ENCODE measurements around the gene DCST1. TPM values are rescaled to one million over a fixed set of nuclear protein-coding genes. Genes with fewer than 3 reads are reported as not detected.

DCST1 gene
- polyA plus RNA-seq, 4 donors: 0.14 to 0.44 (median 0.35) TPM

DNA sequence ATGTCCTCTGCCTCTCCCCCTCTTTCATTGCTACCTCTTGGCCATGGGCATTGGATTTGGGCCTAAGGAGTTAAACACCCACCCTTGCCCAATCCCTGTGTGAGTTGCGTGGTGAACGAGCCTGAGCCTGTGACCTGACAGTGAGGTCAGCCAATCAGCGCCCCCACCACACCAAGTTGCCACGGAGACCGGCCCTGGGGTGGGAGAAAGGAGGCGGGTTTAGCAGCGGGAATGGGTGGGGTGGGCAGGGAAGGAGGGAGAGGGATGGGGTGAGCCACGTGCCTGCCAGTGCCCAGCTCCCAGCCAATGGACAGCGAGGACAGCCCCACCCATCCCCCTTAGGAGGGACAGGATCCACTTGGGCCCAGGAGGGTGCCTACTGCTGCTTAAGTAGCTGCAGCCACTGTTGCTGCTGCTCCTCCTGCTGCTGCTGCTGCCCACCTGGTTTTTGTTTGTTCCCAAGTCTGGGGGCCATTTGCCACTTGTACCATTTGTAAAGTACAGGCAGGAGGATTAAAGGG is 21.5 kb upstream of the DCST1 start:
- DNase-seq (ENCODE audit: low read depth in 4 of 4, low spot score in 2 of 4): no peak

DNA sequence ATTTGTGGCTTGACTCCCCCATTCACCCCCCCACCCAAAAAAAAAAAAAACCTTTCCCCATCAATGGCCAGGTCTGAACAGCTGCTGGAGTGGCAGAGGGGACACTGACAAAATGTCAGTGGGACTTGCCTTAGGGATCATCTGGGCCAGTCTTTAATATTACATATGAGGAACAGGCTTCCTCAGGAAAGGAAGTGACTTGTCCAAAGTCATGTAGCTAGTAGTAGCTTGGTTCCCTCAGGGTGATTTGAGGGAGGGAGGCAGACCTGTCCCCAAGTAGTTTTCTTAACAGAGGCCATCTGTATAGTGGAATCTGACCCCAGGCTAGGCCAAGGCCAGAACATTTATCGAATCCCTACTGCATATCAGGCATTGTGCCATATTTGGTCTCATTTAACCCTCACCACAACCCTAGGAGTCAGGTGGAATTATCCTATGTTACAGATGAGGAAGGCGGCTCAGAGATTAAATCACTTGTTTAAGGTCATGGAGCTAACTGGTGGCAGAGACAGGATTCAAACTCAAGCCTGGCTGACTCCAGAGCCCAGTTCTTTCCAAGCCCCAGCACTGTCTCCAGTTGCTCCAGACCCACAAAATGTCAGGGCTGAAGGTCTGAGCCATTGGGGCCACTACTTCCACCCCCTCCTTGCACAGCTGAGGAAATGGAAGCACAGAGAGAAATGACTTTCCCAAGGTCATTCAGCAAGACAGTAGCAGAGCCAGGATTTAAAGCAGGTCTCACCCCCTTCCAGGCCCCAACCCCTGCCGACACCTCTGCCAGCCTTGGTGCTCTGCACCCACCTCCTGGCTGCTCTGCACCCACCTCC is 20.6 kb upstream of the DCST1 start:
- no peak for DNase-seq (ENCODE audit: low read depth in 4 of 4, low spot score in 2 of 4)

DNA sequence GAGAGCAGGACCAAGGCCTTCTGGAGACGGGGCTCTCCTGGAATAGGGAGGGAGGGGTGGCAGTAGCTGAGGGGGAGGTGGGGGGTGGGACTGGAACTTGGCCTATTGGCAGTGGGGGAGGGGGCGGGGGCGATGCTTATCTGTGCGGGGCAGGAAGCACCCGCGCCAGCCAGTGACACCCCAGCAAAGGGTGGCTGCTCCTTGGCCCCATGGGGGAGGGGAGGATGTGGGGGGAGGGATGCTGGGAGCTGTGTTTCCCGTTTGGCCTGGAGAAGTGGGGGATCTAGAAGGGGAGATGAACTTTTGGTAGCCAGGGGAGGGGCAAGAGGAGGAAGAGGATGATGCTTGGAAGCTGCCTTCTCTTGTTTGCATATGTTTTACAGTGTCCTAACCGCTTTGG is 20.0 kb upstream of the DCST1 start:
- no peak for DNase-seq (ENCODE audit: low read depth in 4 of 4, low spot score in 2 of 4)

DNA sequence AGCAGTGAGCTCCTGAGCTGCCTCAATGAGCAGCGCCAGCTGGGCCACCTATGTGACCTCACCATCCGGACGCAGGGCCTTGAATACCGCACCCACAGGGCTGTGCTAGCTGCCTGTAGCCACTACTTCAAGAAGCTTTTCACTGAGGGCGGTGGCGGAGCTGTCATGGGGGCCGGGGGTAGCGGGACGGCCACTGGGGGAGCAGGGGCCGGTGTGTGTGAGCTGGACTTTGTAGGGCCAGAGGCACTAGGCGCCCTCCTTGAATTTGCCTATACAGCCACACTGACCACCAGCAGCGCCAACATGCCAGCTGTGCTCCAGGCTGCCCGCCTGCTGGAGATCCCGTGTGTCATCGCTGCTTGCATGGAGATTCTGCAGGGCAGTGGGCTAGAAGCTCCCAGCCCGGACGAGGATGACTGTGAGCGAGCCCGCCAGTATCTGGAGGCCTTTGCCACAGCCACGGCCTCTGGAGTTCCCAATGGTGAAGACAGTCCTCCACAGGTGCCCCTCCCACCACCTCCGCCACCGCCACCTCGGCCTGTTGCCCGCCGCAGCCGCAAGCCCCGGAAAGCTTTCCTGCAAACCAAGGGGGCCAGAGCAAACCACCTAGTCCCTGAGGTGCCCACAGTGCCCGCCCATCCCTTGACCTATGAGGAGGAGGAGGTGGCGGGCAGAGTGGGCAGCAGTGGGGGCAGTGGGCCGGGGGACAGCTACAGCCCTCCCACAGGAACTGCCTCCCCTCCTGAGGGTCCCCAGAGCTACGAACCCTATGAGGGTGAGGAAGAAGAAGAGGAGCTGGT is 18.7 kb upstream of the DCST1 start:
- no peak for DNase-seq (ENCODE audit: low read depth in 4 of 4, low spot score in 2 of 4)

DNA sequence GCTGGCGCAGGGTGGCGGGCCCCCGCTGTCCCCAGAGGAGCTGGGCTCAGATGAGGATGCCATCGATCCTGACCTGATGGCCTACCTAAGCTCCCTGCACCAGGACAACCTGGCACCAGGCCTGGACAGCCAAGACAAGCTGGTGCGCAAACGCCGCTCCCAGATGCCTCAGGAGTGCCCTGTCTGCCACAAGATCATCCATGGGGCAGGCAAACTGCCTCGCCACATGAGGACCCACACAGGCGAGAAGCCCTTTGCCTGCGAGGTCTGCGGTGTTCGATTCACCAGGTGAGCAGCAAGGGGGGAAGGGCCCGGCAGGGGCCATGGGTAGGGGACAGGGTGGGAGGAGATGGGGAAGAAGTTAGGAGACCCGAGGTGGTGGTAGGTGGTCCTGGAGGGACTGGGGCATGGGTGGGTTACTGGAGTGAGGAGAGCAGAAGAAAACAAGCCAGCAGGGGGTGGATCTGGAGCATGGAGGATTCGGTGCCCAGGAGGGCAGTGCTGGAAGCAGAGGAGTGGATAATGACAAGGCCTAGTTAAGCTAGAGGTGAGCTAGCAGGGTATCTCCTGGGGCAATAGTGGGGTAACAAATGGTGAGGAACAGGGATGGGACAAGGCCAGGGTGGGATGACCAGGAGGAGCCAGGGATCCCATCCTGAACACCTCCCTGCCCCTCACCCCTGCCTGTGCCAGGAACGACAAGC is 17.9 kb upstream of the DCST1 start:
- DNase-seq (ENCODE audit: low read depth in 4 of 4, low spot score in 2 of 4): no peak

DNA sequence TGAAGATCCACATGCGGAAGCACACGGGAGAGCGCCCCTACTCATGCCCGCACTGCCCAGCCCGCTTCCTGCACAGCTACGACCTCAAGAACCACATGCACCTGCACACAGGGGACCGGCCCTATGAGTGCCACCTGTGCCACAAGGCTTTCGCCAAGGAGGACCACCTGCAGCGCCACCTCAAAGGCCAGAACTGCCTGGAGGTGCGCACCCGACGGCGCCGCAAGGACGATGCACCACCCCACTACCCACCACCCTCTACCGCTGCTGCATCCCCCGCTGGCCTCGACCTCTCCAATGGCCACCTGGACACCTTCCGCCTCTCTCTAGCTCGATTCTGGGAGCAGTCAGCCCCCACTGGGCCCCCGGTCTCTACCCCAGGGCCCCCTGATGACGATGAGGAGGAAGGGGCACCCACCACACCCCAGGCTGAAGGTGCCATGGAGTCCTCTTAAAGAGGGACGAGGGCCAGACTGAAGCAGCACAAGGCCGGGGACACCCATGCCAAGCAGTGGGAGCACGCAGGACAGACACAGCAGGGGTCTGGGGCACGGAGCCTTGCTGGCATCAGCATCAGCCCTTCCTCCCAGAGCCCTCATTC is 17.3 kb upstream of the DCST1 start:
- DNase-seq (ENCODE audit: low read depth in 4 of 4, low spot score in 2 of 4): no peak

DNA sequence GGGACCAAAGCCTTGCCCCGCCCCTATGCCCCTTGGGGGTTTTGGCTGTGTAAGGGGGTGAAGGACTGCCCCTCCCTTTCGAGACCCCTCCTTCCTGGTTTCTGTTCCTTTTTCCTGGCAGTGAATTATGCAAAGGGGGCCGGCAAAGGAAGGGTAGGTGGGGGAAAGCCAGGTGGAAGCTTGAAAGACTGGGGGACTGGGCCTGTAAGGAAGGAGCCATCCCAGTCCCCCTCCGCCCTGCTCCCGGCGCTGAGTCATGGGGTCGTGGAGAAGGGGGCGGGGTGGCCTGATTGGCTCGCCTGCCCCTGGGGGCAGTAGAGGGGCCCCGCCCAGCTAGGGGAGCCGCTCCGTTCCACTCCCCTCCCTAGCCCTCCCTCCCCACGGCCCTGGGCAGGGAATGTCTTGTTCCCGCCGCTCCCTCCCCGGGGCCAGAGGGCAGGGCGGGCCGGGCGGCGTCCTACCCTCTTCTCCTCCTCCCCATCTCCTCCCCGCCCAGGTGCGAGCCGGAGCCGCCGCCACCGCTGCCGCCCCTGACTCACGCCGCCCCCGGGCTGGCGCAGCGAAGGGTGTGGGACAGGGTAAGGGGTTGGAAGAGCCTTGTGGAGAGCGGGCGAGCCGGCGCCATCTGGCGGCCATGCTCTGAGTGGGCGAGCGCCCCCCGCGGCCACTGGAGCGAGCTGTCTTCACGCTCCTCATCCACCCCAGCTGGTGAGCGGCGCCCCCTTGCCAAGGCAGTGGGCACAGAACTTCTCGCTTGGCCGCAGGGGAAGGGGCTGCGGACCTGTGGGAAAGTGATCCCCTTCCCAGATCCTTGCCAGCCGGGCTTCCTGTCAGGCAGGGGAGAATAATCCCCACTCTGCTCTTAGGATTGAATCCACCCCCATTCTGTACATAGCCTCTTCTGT is 16.3 kb upstream of the DCST1 start:
- peak in 3 of 4 donors; percentile 64 to 78 (median 71) for DNase-seq (ENCODE audit: low read depth in 4 of 4, low spot score in 2 of 4)

DNA sequence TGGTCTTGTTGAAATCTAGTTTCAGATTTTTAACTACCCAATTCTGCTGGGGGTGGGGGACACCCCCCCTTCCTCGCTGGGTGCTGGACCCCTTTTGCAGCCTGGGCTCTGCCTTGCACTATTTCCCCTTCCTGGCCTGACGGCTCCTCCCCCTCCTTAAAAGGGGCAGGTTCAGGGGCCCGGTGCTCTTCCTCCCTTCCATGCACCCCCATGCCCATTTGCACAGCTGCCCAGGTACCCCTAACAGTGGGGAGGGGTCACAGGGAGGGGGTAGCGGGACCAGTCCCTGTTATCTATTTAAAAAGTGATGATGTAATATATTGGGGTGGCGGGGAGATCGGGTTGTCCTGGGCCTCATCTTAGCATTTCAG is 15.7 kb upstream of the DCST1 start:
- DNase-seq (ENCODE audit: low read depth in 4 of 4, low spot score in 2 of 4): no peak

DNA sequence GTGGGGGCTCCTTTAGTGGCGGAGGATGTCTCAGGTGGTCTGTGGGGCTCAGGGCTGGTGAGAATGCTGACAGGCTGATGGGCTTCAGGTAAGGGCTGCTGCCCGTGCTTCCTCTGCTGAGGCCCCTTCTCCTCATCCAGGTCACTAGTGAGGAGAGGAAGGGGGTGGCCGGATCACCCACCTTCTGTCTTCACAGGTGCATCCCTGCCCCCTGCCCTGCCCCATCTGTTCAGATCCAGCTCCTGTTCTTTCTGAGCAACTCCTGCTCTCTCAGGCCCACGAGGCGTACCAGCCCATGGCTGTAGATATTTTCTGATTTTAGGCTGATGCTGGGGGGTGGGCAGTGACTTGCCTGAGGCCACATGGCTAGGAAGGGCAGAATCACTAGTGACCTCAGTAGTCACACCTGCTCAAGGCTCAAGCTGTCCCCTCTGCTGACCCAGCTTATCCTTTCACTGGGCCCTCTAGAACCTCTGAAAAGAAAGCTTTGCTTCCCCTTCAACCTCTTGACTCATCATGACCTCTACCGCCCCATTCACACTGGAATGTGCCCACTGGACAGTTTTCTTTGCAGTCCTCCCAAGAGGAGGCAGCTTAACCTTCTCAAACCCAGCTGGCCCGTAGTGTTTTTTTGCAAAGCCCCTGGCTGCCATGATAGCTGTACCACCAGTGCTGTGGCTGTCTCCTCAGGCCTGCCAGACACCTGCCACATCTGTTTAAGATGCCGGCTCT is 14.8 kb upstream of the DCST1 start:
- DNase-seq (ENCODE audit: low read depth in 4 of 4, low spot score in 2 of 4): no peak

DNA sequence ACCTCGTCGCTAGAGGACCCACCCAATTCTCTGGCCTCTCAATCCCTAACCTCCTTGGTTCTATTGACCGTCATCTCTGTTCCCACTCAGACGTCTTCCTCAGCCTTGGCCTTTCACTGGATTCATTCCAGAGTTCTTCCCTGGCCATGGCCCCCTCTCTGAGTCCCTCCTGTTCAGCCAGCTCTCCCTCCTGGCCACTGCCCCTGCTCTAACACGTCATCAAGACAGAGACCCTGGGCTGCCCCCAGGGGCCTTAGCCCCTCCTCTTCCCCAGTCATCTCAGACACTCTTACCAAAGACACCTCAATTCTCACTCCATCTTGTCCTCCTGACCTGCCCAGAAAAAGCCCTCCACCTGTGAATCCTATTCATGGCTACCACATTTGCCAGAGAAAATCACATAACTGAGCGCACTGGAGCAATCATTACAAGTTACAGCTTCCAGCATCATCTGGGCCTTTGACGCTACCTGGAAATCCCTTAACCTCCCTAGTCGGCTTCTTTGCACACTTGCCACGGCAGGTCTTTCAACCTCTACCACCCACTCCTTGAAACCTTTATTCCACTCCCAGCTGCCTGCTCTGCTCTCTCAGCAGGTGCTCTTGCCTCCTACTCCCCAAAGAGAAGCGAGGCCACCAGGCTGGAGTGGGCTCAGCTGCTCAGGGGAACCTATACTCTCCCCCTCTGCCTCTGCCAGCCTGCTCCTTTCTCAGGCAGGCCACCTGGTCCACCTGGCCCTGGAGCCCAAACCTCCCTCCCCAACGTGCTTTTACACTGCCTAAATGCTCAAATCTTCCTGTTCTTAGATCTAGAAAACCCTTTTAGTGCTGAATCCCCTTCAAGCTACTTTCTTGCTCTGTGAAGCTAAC is 14.0 kb upstream of the DCST1 start:
- no peak for DNase-seq (ENCODE audit: low read depth in 4 of 4, low spot score in 2 of 4)

DNA sequence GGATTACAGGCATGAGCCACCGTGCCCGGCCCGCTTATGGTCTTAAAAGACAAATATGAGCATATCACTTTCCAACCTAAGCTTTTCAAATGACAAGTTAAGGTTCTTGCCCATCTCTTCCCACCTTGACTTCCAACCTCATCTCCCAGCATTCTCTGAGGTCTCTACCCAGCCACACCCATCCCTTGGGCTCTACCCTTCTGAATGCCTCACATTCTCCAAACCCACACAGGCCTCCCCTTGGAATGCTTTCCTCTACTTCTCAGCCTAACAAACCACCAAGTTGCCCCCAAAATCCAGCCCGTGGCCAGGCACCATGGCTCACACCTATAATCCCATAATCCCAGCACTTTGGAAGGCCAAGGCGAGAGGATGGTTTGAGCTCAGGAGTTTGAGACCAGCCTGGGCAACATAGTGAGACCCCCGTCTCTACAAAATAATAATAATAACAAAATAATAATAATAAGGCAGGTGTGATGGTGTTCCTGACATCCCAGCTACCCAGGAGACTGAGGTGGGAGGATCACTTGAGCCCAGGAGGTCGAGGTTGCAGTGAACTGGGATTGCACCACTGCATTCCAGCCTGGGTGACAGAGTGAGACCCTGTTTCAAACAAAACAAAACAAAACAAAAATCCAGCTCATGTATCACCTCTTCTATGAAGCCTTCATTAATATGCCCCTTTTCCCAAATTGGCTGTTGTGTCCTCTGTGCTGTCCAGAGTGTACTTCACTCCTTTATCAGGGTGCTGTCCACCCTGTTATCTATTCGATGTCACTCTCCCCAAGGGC is 11.3 kb upstream of the DCST1 start:
- no peak for DNase-seq (ENCODE audit: low read depth in 4 of 4, low spot score in 2 of 4)

DNA sequence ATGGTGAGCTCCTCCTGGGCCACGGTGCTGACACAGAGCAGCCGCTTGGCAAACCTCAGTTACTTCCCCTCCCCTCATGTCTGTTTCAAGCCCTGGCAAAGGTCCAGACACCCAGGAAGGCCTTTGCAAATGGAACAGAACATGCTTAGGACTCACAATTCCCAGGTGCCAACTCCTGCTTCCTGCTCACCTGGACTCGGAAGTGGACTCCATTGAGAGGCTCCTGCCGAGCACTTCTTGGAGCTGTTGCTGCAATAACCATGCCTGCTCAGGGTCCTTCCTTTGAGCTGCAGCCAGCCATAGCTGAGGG is 10.7 kb upstream of the DCST1 start:
- no peak for DNase-seq (ENCODE audit: low read depth in 4 of 4, low spot score in 2 of 4)

DNA sequence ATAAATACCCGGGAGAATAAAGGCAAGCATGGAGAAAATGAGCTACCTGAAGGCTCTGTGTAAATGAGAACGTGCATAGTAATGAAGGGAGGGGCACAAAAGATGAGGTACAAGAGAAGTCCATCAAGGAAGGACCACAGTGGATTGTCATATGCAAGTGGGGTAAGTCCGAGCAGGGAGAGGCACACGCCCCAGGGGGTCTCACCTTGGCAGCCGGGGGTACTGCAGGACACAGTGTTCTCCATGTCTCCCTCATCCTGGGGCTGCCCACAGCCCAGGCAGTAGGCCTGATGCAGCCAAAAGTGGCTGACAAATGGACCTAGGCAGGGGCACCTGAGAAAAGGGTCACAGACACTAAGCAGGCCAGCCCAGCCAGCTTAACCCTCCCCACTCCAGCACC is 10.0 kb upstream of the DCST1 start:
- DNase-seq (ENCODE audit: low read depth in 4 of 4, low spot score in 2 of 4): no peak

DNA sequence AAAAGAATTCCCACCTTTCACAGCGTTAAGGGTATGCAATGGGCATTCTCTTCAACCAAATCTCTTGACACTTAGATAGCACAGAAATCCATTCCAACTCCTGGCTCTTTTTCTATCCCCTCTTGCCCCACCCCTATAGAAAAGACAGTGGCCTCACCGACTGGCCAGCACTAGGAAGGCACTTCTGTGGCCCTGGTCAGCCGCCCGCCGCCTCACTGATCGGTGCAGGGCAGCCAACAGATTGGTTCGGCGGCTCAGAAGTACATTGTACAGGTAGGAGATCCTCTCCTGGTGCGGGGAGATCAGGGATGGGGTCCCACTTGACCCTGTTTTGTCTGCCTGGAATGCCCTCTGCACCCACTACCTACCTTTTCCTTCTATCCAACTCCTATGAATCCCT is 9.3 kb upstream of the DCST1 start:
- no peak for DNase-seq (ENCODE audit: low read depth in 4 of 4, low spot score in 2 of 4)

DNA sequence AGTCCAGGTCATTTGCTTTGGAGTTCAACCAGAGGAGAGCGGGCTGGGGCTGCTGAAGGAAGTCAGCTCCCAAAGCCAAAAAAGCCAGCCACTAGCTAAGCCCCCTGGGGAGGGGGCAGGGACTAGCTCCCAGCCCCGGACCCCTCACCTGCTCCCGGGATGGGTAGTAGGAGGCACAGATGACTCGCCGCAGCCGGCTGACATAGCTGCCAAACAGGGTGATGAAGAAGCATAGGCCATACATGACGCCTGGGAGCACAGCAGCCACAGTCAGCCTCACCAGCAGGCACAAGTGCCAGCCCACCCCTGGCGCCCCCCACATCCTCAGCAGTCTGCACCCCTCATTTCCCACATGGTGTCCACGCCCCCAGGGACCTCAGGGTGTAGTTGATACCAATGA is 7.5 kb upstream of the DCST1 start:
- DNase-seq (ENCODE audit: low read depth in 4 of 4, low spot score in 2 of 4): no peak

DNA sequence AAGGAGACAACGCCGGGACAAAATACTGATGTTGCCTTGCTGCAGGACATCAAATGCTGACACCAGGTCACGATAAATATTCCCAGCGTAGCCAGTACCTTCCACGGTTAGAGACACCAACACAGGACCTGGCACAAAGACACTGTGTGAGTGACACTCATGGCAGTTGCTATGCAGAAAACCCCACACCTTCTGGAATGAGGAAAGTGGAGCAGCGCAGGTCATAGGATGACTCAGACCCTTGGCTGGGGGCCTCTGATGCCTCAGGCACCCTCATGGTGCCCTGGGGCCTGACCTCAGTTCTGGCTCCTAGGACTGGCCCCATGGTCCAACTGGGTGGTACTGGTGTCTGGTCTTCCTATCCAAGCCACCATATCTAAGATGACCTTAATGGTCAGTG is 7.0 kb upstream of the DCST1 start:
- DNase-seq (ENCODE audit: low read depth in 4 of 4, low spot score in 2 of 4): no peak

DNA sequence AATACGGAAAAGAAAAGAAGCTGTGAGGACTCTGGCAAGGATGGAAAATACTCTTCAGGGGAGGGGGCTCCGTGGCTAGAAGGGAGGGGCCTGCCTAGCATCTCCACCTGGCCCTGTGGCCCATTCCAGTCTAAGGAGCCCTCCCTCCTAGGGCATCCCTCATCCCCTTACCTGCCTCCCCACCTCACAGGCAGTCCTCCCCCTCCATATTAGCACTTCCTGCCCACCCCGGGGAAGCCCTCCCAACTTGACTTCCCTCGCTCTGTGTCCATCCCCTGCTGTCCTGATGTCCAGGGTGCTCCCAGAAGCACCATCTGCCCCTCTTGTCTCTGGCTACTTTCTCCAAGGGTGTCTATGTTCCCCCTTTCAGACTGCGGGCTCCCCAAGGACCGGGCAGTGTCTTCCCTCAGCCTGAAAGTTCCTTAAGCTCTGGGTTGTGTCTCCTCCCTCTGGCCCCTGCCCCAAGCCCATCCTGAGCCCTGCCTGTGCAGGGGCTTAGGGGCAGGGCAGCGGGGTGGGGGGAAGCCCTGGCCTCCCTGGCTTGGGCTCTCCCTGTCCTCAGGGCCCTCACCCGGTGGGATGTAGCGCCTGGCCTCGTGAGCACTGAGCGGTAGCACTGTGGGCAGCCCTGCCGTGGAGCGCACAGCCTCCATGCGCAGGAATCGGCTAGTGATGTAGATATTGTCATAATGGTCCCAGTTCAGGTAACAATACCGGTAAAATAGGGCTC is 3.9 kb upstream of the DCST1 start:
- DNase-seq (ENCODE audit: low read depth in 4 of 4, low spot score in 2 of 4): no peak

Data from left renal cortex interstitium (tissue), 4 donors.